ENCODE measurements around the gene SPDEF.

Gene SPDEF

DNA sequence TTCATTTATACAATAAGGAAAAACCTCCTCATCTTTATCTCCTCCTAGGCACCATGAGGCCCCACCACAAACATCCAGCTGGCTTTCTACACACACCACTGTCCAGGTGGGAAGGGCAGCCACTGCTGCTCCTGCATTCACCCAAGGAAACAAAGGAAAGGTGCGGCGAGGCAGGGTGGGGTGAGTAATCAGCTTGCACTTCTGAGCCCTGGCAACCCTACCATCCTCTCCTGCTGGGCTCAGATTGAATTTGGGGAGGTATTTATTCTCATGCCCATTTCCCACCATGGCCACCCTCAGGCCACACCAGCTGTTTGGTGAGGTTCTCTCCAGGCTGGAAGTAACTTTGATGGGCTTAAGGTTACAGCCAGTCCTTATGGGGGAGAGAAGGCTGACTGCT is 31.2 kb upstream of the SPDEF start:
- no peak overlapping the region for H3K4me3 ChIP-seq
- peaks cover 0 to 11% (median 0%) of the 10 kb centered on the region in 4 donors for H3K4me1 ChIP-seq
- H3K9me3 ChIP-seq: no peaks in the 10 kb centered on the region
- no peak for DNase-seq
- peaks cover 0 to 33% (median 21%) of the 10 kb centered on the region in 3 donors for H3K36me3 ChIP-seq
- H3K27me3 ChIP-seq: no peaks in the 10 kb centered on the region
- TF ChIP-seq, protein P1, sequence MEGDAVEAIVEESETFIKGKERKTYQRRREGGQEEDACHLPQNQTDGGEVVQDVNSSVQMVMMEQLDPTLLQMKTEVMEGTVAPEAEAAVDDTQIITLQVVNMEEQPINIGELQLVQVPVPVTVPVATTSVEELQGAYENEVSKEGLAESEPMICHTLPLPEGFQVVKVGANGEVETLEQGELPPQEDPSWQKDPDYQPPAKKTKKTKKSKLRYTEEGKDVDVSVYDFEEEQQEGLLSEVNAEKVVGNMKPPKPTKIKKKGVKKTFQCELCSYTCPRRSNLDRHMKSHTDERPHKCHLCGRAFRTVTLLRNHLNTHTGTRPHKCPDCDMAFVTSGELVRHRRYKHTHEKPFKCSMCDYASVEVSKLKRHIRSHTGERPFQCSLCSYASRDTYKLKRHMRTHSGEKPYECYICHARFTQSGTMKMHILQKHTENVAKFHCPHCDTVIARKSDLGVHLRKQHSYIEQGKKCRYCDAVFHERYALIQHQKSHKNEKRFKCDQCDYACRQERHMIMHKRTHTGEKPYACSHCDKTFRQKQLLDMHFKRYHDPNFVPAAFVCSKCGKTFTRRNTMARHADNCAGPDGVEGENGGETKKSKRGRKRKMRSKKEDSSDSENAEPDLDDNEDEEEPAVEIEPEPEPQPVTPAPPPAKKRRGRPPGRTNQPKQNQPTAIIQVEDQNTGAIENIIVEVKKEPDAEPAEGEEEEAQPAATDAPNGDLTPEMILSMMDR (IDR thresholded peaks at IDR 0.05): no peak
- H3K27ac ChIP-seq: no peak overlapping the region
- intact Hi-C loops (cut with DNase I; ENCODE audit: low total_unique reads): no loop called here

DNA sequence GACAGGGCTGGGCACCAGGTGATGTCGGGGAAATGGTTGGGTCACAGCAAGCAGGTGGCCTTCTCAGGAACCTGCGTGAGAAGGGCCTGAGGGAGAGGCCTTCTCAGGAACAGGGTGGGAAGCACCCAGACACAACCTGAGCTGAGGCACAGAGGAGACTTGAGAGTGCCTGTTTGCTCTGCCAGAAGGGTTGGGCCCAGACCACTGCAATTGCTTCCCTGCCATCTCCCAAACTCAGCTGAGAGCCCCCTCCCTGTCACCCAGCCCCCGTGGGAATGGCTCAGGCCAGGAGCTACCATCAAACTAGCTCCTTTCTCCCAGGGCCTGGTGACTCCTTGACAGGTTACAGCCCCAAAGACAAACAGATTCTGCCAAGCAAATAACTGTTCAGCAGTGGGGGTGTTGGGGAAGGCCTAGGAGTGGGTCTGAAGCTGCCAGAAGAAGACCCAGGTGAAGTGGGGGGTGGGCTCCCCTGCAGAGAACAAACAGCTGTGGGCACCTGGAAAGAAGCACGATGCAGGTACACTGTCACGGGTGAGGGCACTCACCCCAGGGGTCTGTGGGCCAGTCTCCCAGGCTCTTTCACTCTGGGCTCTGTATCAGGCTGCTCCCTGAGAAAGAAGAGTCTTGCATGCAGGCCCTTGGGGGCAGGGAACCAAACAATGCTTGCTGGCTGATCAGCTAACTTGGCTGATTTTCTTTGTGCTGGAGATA is 30.4 kb upstream of the SPDEF start:
- TF ChIP-seq, protein P1 (IDR thresholded peaks at IDR 0.05): no peak
- Histone ChIP-seq H3K27me3 (no peaks in the 10 kb centered on the region), H3K4me3 (no peak overlapping the region), H3K4me1 (peaks cover 0 to 11% (median 0%) of the 10 kb centered on the region in 4 donors), H3K36me3 (peaks cover 0 to 33% (median 21%) of the 10 kb centered on the region in 3 donors), H3K9me3 (no peaks in the 10 kb centered on the region), H3K27ac (no peak overlapping the region)
- intact Hi-C loops (cut with DNase I; ENCODE audit: low total_unique reads): no loop called here
- peak in 1 of 2 donors; percentile 58 for DNase-seq

DNA sequence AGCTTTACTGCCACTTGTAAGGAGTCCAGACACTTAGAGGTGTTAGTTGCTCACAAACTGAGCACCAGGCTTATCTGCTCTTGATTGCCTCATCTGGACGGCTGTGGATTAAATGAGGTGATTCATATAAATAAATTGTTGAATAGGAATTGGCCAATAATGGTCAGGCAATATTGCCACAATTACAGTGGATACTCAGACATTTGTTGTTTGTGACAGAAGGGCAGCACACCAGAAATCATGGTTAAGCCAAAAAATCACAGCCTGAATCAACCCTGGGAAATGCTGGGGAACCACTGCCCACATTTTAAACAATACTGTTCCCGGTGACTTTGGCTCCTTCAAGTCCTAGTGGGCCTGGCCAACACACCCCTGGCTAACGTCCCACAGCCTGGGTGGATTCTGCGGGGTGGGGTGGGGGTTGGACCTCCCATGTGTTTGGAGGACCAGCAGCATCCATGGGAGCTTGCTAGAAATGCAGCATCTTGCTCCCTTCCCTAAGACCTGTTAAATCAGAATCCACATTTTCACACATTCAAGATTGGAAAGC is 29.5 kb upstream of the SPDEF start:
- H3K27ac ChIP-seq: no peak overlapping the region
- TF ChIP-seq, protein P1 (IDR thresholded peaks at IDR 0.05): no peak
- peaks cover 0 to 11% (median 0%) of the 10 kb centered on the region in 4 donors for H3K4me1 ChIP-seq
- intact Hi-C loops (cut with DNase I; ENCODE audit: low total_unique reads): no loop called here
- H3K36me3 ChIP-seq: peaks cover 0 to 33% (median 21%) of the 10 kb centered on the region in 3 donors
- H3K4me3 ChIP-seq: no peak overlapping the region
- H3K9me3 ChIP-seq: no peaks in the 10 kb centered on the region
- H3K27me3 ChIP-seq: no peaks in the 10 kb centered on the region
- peak; percentile 57 to 58 for DNase-seq

DNA sequence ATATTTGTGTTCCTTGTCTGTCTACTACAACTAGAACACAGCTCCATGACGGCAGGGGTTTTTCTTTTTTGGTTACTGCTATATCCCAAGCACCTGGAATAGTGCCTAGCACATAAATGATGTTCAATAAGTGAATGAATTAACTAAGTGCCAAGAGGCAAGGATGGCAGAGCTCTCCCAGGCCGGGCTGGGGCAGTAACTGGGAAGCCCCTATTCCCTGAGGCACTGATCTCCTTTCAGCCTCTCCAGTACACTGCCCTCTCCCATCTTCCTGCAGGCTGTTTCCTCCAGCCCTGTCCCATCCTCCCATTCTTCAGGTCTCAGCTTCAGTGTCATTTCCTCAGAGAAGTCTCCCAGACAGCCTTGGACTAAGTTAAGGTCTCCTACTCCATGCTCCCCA is 29.0 kb upstream of the SPDEF start:
- TF ChIP-seq, protein P1 (IDR thresholded peaks at IDR 0.05): no peak
- peaks cover 0 to 33% (median 21%) of the 10 kb centered on the region in 3 donors for H3K36me3 ChIP-seq
- H3K9me3 ChIP-seq: no peaks in the 10 kb centered on the region
- H3K27me3 ChIP-seq: no peaks in the 10 kb centered on the region
- no peak overlapping the region for H3K4me3 ChIP-seq
- intact Hi-C loops (cut with DNase I; ENCODE audit: low total_unique reads): no loop called here
- H3K4me1 ChIP-seq: peaks cover 0 to 11% (median 0%) of the 10 kb centered on the region in 4 donors
- no peak overlapping the region for H3K27ac ChIP-seq
- no peak for DNase-seq

DNA sequence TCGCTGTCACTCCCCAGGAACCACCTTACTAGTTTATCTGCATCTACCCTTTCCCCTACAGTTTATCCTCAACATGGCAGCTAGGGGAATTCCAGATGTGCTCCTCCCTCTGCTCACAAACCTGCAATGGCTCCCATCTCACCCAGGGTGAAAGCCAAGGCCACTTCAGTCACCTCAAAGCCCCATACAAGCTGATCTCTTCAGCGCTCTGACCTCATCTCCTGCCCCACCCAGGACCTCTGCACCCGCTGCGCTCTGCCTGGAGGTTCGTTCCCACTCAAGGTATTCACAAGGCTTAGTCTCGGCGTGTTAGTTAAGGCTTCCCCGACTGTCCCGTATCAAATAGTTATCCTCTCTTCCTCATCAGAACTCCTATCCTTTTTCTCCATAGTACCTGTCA is 28.6 kb upstream of the SPDEF start:
- peaks cover 0 to 11% (median 0%) of the 10 kb centered on the region in 4 donors for H3K4me1 ChIP-seq
- TF ChIP-seq, protein P1 (IDR thresholded peaks at IDR 0.05): no peak
- DNase-seq: peak in 1 of 2 donors; percentile 29
- H3K36me3 ChIP-seq: peaks cover 0 to 31% (median 20%) of the 10 kb centered on the region in 3 donors
- no peak overlapping the region for H3K4me3 ChIP-seq
- H3K27me3 ChIP-seq: no peaks in the 10 kb centered on the region
- no peak overlapping the region for H3K27ac ChIP-seq
- H3K9me3 ChIP-seq: no peaks in the 10 kb centered on the region
- intact Hi-C loops (cut with DNase I; ENCODE audit: low total_unique reads): no loop called here

Data from tibial artery (tissue), 4 donors.